ENCODE data around the gene INAVA.
"Not testable (repeated sequence)": the region's sequence is repeated elsewhere in the genome, so short reads cannot be mapped to it uniquely, and the experiment has no call there.

The INAVA gene

GRCh38 chr1:200909071-200909470, 14.4 kb downstream of the INAVA start:
- Histone ChIP-seq H3K9me3 (no peaks in the 10 kb centered on the region), H3K4me3 (no peak overlapping the region), H3K4me1 (no peaks in the 10 kb centered on the region), H3K36me3 (replicated peaks) (no peaks in the 10 kb centered on the region), H3K27me3 (ENCODE audit: low read depth) (no peaks in the 10 kb centered on the region)
- DNase-seq (ENCODE audit: low spot score in 2 of 2), result no peak
- in situ Hi-C loops (cut with MboI; ENCODE audit: low sequenced_read_pairs), result no loop called here

- Histone ChIP-seq H3K9me3 (no peaks in the 10 kb centered on the region), H3K36me3 (replicated peaks) (no peaks in the 10 kb centered on the region), H3K4me1 (no peaks in the 10 kb centered on the region), H3K4me3 (no peak overlapping the region), H3K27me3 (ENCODE audit: low read depth) (no peaks in the 10 kb centered on the region)
- no peak for DNase-seq (ENCODE audit: low spot score in 2 of 2)
- in situ Hi-C loops (cut with MboI; ENCODE audit: low sequenced_read_pairs), result no loop called here
Measured at GRCh38 chr1:200909757-200910239, 15.1 kb downstream of the INAVA start.

- H3K4me3 ChIP-seq, result no peak overlapping the region
- H3K27me3 ChIP-seq (ENCODE audit: low read depth), result no peaks in the 10 kb centered on the region
- in situ Hi-C loops (cut with MboI; ENCODE audit: low sequenced_read_pairs), result no loop called here
- H3K36me3 ChIP-seq (replicated peaks), result no peaks in the 10 kb centered on the region
- no peak for DNase-seq (ENCODE audit: low spot score in 2 of 2)
- H3K4me1 ChIP-seq, result no peaks in the 10 kb centered on the region
- no peaks in the 10 kb centered on the region for H3K9me3 ChIP-seq
Measured at GRCh38 chr1:200911361-200911760, 16.7 kb downstream of the INAVA start.

- in situ Hi-C loops (cut with MboI; ENCODE audit: low sequenced_read_pairs); DNase-seq (ENCODE audit: low spot score in 2 of 2); H3K9me3 ChIP-seq; H3K27me3 ChIP-seq (ENCODE audit: low read depth); H3K4me3 ChIP-seq; H3K4me1 ChIP-seq; H3K36me3 ChIP-seq (replicated peaks): not testable (repeated sequence)
Measured at GRCh38 chr1:200911936-200912335, 17.2 kb downstream of the INAVA start.

GRCh38 chr1:200912737-200913407, 18.2 kb downstream of the INAVA start:
- in situ Hi-C loops (cut with MboI; ENCODE audit: low sequenced_read_pairs), result no loop called here
- Histone ChIP-seq H3K4me1 (no peaks in the 10 kb centered on the region), H3K36me3 (replicated peaks) (no peaks in the 10 kb centered on the region)

GRCh38 chr1:200916152-200916551, 21.5 kb downstream of the INAVA start:
- H3K27me3 ChIP-seq (ENCODE audit: low read depth), result no peaks in the 10 kb centered on the region
- no peak for DNase-seq (ENCODE audit: low spot score in 2 of 2)
- in situ Hi-C loops (cut with MboI; ENCODE audit: low sequenced_read_pairs), result no loop called here
- H3K36me3 ChIP-seq (replicated peaks), result no peaks in the 10 kb centered on the region
- no peaks in the 10 kb centered on the region for H3K9me3 ChIP-seq
- no peak overlapping the region for H3K4me3 ChIP-seq
- H3K4me1 ChIP-seq, result no peaks in the 10 kb centered on the region

More at GRCh38 chr1:200912737-200913407, 18.2 kb downstream of the INAVA start:
- DNase-seq (ENCODE audit: low spot score in 2 of 2), result no peak
- no peak overlapping the region for H3K4me3 ChIP-seq
- no peaks in the 10 kb centered on the region for H3K27me3 ChIP-seq (ENCODE audit: low read depth)
- H3K9me3 ChIP-seq, result no peaks in the 10 kb centered on the region

GRCh38 chr1:200916681-200917080, 22.0 kb downstream of the INAVA start:
- Histone ChIP-seq H3K27me3 (ENCODE audit: low read depth) (no peaks in the 10 kb centered on the region), H3K4me1 (no peaks in the 10 kb centered on the region), H3K36me3 (replicated peaks) (no peaks in the 10 kb centered on the region), H3K4me3 (no peak overlapping the region), H3K9me3 (no peaks in the 10 kb centered on the region)
- in situ Hi-C loops (cut with MboI; ENCODE audit: low sequenced_read_pairs), result no loop called here
- DNase-seq (ENCODE audit: low spot score in 2 of 2), result no peak

GRCh38 chr1:200917291-200917817, 22.7 kb downstream of the INAVA start:
- no peaks in the 10 kb centered on the region for H3K27me3 ChIP-seq (ENCODE audit: low read depth)
- H3K4me3 ChIP-seq, result no peak overlapping the region
- DNase-seq (ENCODE audit: low spot score in 2 of 2), result no peak
- H3K36me3 ChIP-seq (replicated peaks), result no peaks in the 10 kb centered on the region
- H3K4me1 ChIP-seq, result no peaks in the 10 kb centered on the region
- H3K9me3 ChIP-seq, result no peaks in the 10 kb centered on the region
- in situ Hi-C loops (cut with MboI; ENCODE audit: low sequenced_read_pairs), result no loop called here

GRCh38 chr1:200918006-200918405, 23.3 kb downstream of the INAVA start:
- no peak for DNase-seq (ENCODE audit: low spot score in 2 of 2)
- Histone ChIP-seq H3K9me3 (no peaks in the 10 kb centered on the region), H3K4me3 (no peak overlapping the region), H3K27me3 (ENCODE audit: low read depth) (no peaks in the 10 kb centered on the region), H3K4me1 (no peaks in the 10 kb centered on the region), H3K36me3 (replicated peaks) (no peaks in the 10 kb centered on the region)
- in situ Hi-C loops (cut with MboI; ENCODE audit: low sequenced_read_pairs), result no loop called here

- in situ Hi-C loops (cut with MboI; ENCODE audit: low sequenced_read_pairs), result no loop called here
- H3K9me3 ChIP-seq, result no peaks in the 10 kb centered on the region
- no peaks in the 10 kb centered on the region for H3K36me3 ChIP-seq (replicated peaks)
- no peak overlapping the region for H3K4me3 ChIP-seq
- no peaks in the 10 kb centered on the region for H3K4me1 ChIP-seq
- no peak for DNase-seq (ENCODE audit: low spot score in 2 of 2)
- H3K27me3 ChIP-seq (ENCODE audit: low read depth), result no peaks in the 10 kb centered on the region
Measured at GRCh38 chr1:200919386-200919785, 24.7 kb downstream of the INAVA start.

GRCh38 chr1:200921571-200922110, 26.9 kb downstream of the INAVA start:
- no peak for DNase-seq (ENCODE audit: low spot score in 2 of 2)
- H3K27me3 ChIP-seq (ENCODE audit: low read depth), result no peaks in the 10 kb centered on the region
- no peak overlapping the region for H3K4me3 ChIP-seq
- H3K36me3 ChIP-seq (replicated peaks), result no peaks in the 10 kb centered on the region
- in situ Hi-C loops (cut with MboI; ENCODE audit: low sequenced_read_pairs), result no loop called here
- no peaks in the 10 kb centered on the region for H3K9me3 ChIP-seq
- no peaks in the 10 kb centered on the region for H3K4me1 ChIP-seq

GRCh38 chr1:200922406-200922805, 27.7 kb downstream of the INAVA start:
- Histone ChIP-seq H3K4me1 (no peaks in the 10 kb centered on the region), H3K4me3 (no peak overlapping the region), H3K27me3 (ENCODE audit: low read depth) (no peaks in the 10 kb centered on the region), H3K36me3 (replicated peaks) (no peaks in the 10 kb centered on the region), H3K9me3 (no peaks in the 10 kb centered on the region)
- DNase-seq (ENCODE audit: low spot score in 2 of 2), result no peak
- in situ Hi-C loops (cut with MboI; ENCODE audit: low sequenced_read_pairs), result no loop called here

- Histone ChIP-seq H3K27me3 (ENCODE audit: low read depth) (no peaks in the 10 kb centered on the region), H3K4me1 (no peaks in the 10 kb centered on the region), H3K36me3 (replicated peaks) (no peaks in the 10 kb centered on the region), H3K4me3 (no peak overlapping the region), H3K9me3 (no peaks in the 10 kb centered on the region)
- in situ Hi-C loops (cut with MboI; ENCODE audit: low sequenced_read_pairs), result no loop called here
- no peak for DNase-seq (ENCODE audit: low spot score in 2 of 2)
Measured at GRCh38 chr1:200923601-200924000, 28.9 kb downstream of the INAVA start.

- in situ Hi-C loops (cut with MboI; ENCODE audit: low sequenced_read_pairs), result no loop called here
- no peaks in the 10 kb centered on the region for H3K4me1 ChIP-seq
- H3K9me3 ChIP-seq, result no peaks in the 10 kb centered on the region
- no peaks in the 10 kb centered on the region for H3K36me3 ChIP-seq (replicated peaks)
- no peak overlapping the region for H3K4me3 ChIP-seq
- DNase-seq (ENCODE audit: low spot score in 2 of 2), result no peak
- no peaks in the 10 kb centered on the region for H3K27me3 ChIP-seq (ENCODE audit: low read depth)
Measured at GRCh38 chr1:200925831-200926230, 31.1 kb downstream of the INAVA start.
